ENCODE results near the gene GABRA5. TPM values are rescaled to one million over a fixed set of nuclear protein-coding genes. Genes with fewer than 3 reads are reported as not detected.

Gene GABRA5
- total and polyA plus RNA-seq, 2 experiments from 2014 or later, result 0.22 to 0.29 TPM

DNA sequence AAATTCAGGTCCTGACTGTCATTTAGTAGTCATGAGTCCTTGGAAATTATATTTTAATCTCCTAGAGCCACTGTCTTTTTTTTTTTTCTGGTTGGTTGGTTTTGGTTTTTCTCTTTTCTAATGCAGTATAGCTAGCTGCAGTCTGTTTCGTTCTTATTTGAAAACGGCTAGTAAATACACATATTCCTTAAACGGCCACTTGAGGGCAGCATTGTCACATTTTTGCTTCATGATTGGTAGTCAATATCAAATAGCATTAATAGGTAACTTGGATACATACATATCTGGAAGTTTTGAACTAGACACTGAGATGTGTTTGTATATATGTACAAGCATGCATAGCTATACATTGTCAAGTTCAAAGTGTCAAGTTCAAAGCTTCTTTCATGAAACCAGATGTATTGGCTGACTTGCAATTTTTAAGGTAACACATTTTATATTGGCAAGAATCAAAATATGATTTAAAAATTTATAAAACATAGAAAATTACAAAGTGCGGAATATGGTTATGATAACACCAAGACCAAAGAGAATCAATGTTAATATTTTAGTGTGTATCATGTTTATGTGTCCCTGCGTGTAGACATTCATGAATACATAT is 22.5 kb downstream of the GABRA5 start:
- H3K4me3 ChIP-seq, result 0 out of 2 replicates have a peak overlapping the region, but pooled peaks have one; percentile 16
- no peaks in the 10 kb centered on the region; the same call in 1 of the 2 replicates for H3K4me1 ChIP-seq (ENCODE audit: insufficient read depth)
- no peaks in the 10 kb centered on the region for H3K9me3 ChIP-seq (ENCODE audit: low read depth)
- in situ Hi-C loops (cut with MboI), result no loop called here
- peak overlapping the region; percentile 16; the same call in 1 of the 2 replicates for H2AFZ ChIP-seq
- H4K20me1 ChIP-seq (ENCODE audit: insufficient read depth), result no peaks in the 10 kb centered on the region
- peak; percentile 53 for DNase-seq
- no peak overlapping the region for H3K9ac ChIP-seq
- no peaks in the 10 kb centered on the region for H3K9me2 ChIP-seq (ENCODE audit: insufficient read depth)
- no peaks in the 10 kb centered on the region for H3K27me3 ChIP-seq (replicated peaks; ENCODE audit: insufficient read depth)
- 14 to 21% methylated on average over 5 of the region's 5 CpGs for WGBS, 2 experiments (ENCODE audit: low coverage in 1 of 2, low lambda C conversion rate in 2 of 2, missing lambda C conversion rate in 2 of 2)
- TF ChIP-seq EZH2 (IDR thresholded peaks at IDR 0.05; ENCODE audit: insufficient read depth, poor library complexity, severe bottlenecking), result no peak
- no peaks in the 10 kb centered on the region for H3K36me3 ChIP-seq (ENCODE audit: low read depth)
- H3F3A ChIP-seq (ENCODE audit: insufficient read depth), result no peaks in the 10 kb centered on the region
- no peaks in the 10 kb centered on the region for H3K79me2 ChIP-seq (ENCODE audit: insufficient read depth)
- no peak overlapping the region for H3K4me2 ChIP-seq (ENCODE audit: unreplicated experiment)
- H3K27ac ChIP-seq, result no peak overlapping the region

- TF ChIP-seq EZH2phosphoT487 (IDR thresholded peaks at IDR 0.05; ENCODE audit: insufficient read depth, low read depth) (no peak), EZH2 (IDR thresholded peaks at IDR 0.05; ENCODE audit: insufficient read depth, poor library complexity, severe bottlenecking) (no peak)
- no peaks in the 10 kb centered on the region for H4K20me1 ChIP-seq (ENCODE audit: insufficient read depth)
- H3K9me3 ChIP-seq (ENCODE audit: low read depth), result no peaks in the 10 kb centered on the region
- no peak for DNase-seq
- 68 to 76% methylated on average over 7 of the region's 7 CpGs for WGBS, 2 experiments (ENCODE audit: low coverage in 1 of 2, low lambda C conversion rate in 2 of 2, missing lambda C conversion rate in 2 of 2)
- no peaks in the 10 kb centered on the region for H3K9me2 ChIP-seq (ENCODE audit: insufficient read depth)
- H3K27me3 ChIP-seq (replicated peaks; ENCODE audit: insufficient read depth), result no peaks in the 10 kb centered on the region
- in situ Hi-C loops (cut with MboI), result loop anchor here (10.0 kb wide), 1 partner anchor 124 kb away; no protein-coding TSS in a partner anchor
- no peaks in the 10 kb centered on the region for H3F3A ChIP-seq (ENCODE audit: insufficient read depth)
- no peaks in the 10 kb centered on the region for H3K36me3 ChIP-seq (ENCODE audit: low read depth)
- H3K79me2 ChIP-seq (ENCODE audit: insufficient read depth), result no peaks in the 10 kb centered on the region
- H2AFZ ChIP-seq, result no peak overlapping the region
- no peak overlapping the region for H3K9ac ChIP-seq
- no peak overlapping the region for H3K4me3 ChIP-seq
- no peak overlapping the region for H3K27ac ChIP-seq
- H3K4me2 ChIP-seq (ENCODE audit: unreplicated experiment), result no peak overlapping the region
- no peaks in the 10 kb centered on the region; the same call in 1 of the 2 replicates for H3K4me1 ChIP-seq (ENCODE audit: insufficient read depth)
Observed at GRCh38 chr15:26890451-26890850, 23.6 kb downstream of the GABRA5 start.

GRCh38 chr15:26890988-26891387 is 24.1 kb downstream of the GABRA5 start:
- no peaks in the 10 kb centered on the region for H3K79me2 ChIP-seq (ENCODE audit: insufficient read depth)
- H3K9ac ChIP-seq, result no peak overlapping the region
- H3K36me3 ChIP-seq (ENCODE audit: low read depth), result no peaks in the 10 kb centered on the region
- no peak for DNase-seq
- no peak overlapping the region for H3K4me2 ChIP-seq (ENCODE audit: unreplicated experiment)
- WGBS, 2 experiments (ENCODE audit: low coverage in 1 of 2, low lambda C conversion rate in 2 of 2, missing lambda C conversion rate in 2 of 2), result 37 to 41% methylated on average over 6 of the region's 6 CpGs
- no peak overlapping the region for H3K27ac ChIP-seq
- in situ Hi-C loops (cut with MboI), result loop anchor here (10.0 kb wide), 1 partner anchor 124 kb away; no protein-coding TSS in a partner anchor
- H4K20me1 ChIP-seq (ENCODE audit: insufficient read depth), result no peaks in the 10 kb centered on the region
- peak overlapping the region; percentile 65; the same call in 1 of the 2 replicates for H3K4me3 ChIP-seq
- no peaks in the 10 kb centered on the region for H3F3A ChIP-seq (ENCODE audit: insufficient read depth)
- no peaks in the 10 kb centered on the region; the same call in 1 of the 2 replicates for H3K4me1 ChIP-seq (ENCODE audit: insufficient read depth)
- TF ChIP-seq EZH2 (IDR thresholded peaks at IDR 0.05; ENCODE audit: insufficient read depth, poor library complexity, severe bottlenecking) (no peak), EZH2phosphoT487 (IDR thresholded peaks at IDR 0.05; ENCODE audit: insufficient read depth, low read depth) (no peak)
- no peaks in the 10 kb centered on the region for H3K9me2 ChIP-seq (ENCODE audit: insufficient read depth)
- no peaks in the 10 kb centered on the region for H3K27me3 ChIP-seq (replicated peaks; ENCODE audit: insufficient read depth)
- no peak overlapping the region for H2AFZ ChIP-seq
- H3K9me3 ChIP-seq (ENCODE audit: low read depth), result no peaks in the 10 kb centered on the region

GRCh38 chr15:26891448-26892181 is 24.8 kb downstream of the GABRA5 start:
- whole genome bisulfite sequencing, 2 experiments (ENCODE audit: low coverage in 1 of 2, low lambda C conversion rate in 2 of 2, missing lambda C conversion rate in 2 of 2), result 3 to 4% methylated on average over 37 of the region's 37 CpGs

More at GRCh38 chr15:26891448-26892181, 24.8 kb downstream of the GABRA5 start:
- no peak overlapping the region for H3K9ac ChIP-seq
- H3K4me1 ChIP-seq (ENCODE audit: insufficient read depth), result no peaks in the 10 kb centered on the region; the same call in 1 of the 2 replicates
- H3K9me3 ChIP-seq (ENCODE audit: low read depth), result no peaks in the 10 kb centered on the region
- no peaks in the 10 kb centered on the region for H3K27me3 ChIP-seq (replicated peaks; ENCODE audit: insufficient read depth)
- H3K79me2 ChIP-seq (ENCODE audit: insufficient read depth), result no peaks in the 10 kb centered on the region
- no peaks in the 10 kb centered on the region for H4K20me1 ChIP-seq (ENCODE audit: insufficient read depth)
- in situ Hi-C loops (cut with MboI), result loop anchor here (10.0 kb wide), 1 partner anchor 123 kb away; no protein-coding TSS in a partner anchor
- no peak overlapping the region for H3K27ac ChIP-seq
- no peaks in the 10 kb centered on the region for H3F3A ChIP-seq (ENCODE audit: insufficient read depth)
- no peak for TF ChIP-seq EZH2 (IDR thresholded peaks at IDR 0.05; ENCODE audit: insufficient read depth, poor library complexity, severe bottlenecking)
- TF ChIP-seq EZH2phosphoT487 (IDR thresholded peaks at IDR 0.05; ENCODE audit: insufficient read depth, low read depth), result no peak
- no peaks in the 10 kb centered on the region for H3K36me3 ChIP-seq (ENCODE audit: low read depth)
- peak overlapping the region; percentile 65 for H3K4me3 ChIP-seq
- H2AFZ ChIP-seq, result peak overlapping the region; percentile 70
- H3K9me2 ChIP-seq (ENCODE audit: insufficient read depth), result no peaks in the 10 kb centered on the region
- H3K4me2 ChIP-seq (ENCODE audit: unreplicated experiment), result peak overlapping the region; percentile 70
- peak; percentile 77 for DNase-seq

All from GM23248 (cell line).